HG02759 (cell line): ENCODE data around the gene IGFBP6.

Experiments
- ATAC-seq: cut with Tn5 transposase; IDR thresholded peaks from one replicate; pipeline ENCODE4 v1.9.1; 2021; ENCODE audit warnings: mild to moderate bottlenecking, moderate library complexity; ENCODE audit not compliant: unreplicated experiment

The IGFBP6 gene

GRCh38 chr12:53058674-53059433, 38.6 kb upstream of the IGFBP6 start:
- no peak for ATAC-seq

GRCh38 chr12:53059434-53060063, 37.9 kb upstream of the IGFBP6 start:
- ATAC-seq = no peak

- ATAC-seq = no peak
Measured at GRCh38 chr12:53060064-53060720, 37.3 kb upstream of the IGFBP6 start.

GRCh38 chr12:53060721-53061276, 36.7 kb upstream of the IGFBP6 start:
- no peak for ATAC-seq

- ATAC-seq = no peak
Measured at GRCh38 chr12:53061404-53062010, 36.0 kb upstream of the IGFBP6 start.

- ATAC-seq = no peak
Measured at GRCh38 chr12:53062011-53062961, 35.2 kb upstream of the IGFBP6 start.

- no peak for ATAC-seq
Measured at GRCh38 chr12:53062977-53063707, 34.3 kb upstream of the IGFBP6 start.

GRCh38 chr12:53063708-53064612, 33.5 kb upstream of the IGFBP6 start:
- ATAC-seq = no peak

- ATAC-seq = no peak
Measured at GRCh38 chr12:53064613-53065436, 32.6 kb upstream of the IGFBP6 start.

- no peak for ATAC-seq
Measured at GRCh38 chr12:53065470-53065869, 32.0 kb upstream of the IGFBP6 start.

- ATAC-seq = no peak
Measured at GRCh38 chr12:53065975-53066931, 31.2 kb upstream of the IGFBP6 start.

- ATAC-seq = no peak
Measured at GRCh38 chr12:53067074-53067992, 30.1 kb upstream of the IGFBP6 start.

- ATAC-seq = no peak
Measured at GRCh38 chr12:53067993-53068770, 29.3 kb upstream of the IGFBP6 start.

GRCh38 chr12:53068811-53069585, 28.5 kb upstream of the IGFBP6 start:
- ATAC-seq = no peak
